GM04503 (cell line): ENCODE results near the gene PTPN5.

Experiments used
- DNase-seq: peaks from one replicate; pipeline ENCODE4 v3.0.0-alpha.2; 2012; ENCODE audit warnings: low read depth

The PTPN5 gene

DNA sequence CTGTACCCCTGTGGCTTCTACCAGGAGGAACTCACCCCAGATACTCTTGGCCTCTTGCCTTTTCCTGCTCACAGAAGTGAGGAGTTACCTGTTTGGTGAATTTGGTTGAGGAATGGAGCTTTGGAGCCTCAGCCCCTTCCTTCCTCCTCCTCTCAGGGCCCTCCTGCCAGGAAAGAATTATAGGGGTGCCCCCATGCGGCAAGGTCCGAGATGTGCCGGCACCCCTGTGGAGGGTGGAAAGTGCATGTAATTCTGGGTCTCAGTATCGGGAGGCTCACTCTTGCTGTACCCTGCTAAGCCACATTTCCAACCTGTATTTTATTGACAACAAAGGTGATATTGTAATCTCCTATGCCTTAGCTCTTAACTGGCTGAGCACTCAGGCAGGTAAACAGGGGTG lies 51.9 kb downstream of the PTPN5 start:
- no peak for DNase-seq

DNA sequence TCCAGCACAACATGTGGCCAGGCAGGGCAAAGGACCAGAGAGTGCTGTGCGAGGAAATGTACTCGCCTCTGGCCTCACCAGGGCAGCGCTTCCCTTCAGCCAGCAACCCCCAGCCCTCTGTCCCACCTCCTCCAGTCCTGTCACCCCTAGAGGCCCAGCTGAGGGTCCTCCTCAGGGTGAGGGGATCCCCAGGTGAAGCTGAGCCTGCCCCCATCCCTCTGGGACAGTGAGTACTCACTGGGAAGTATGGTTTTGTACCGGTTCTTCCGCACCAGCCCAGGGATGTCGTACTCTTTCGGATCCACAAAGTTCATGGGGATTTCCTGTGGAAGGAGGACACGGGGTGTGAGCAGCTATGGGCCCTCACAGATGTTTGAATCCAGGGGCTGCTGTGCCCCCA lies 54.0 kb downstream of the PTPN5 start:
- DNase-seq, result no peak

DNA sequence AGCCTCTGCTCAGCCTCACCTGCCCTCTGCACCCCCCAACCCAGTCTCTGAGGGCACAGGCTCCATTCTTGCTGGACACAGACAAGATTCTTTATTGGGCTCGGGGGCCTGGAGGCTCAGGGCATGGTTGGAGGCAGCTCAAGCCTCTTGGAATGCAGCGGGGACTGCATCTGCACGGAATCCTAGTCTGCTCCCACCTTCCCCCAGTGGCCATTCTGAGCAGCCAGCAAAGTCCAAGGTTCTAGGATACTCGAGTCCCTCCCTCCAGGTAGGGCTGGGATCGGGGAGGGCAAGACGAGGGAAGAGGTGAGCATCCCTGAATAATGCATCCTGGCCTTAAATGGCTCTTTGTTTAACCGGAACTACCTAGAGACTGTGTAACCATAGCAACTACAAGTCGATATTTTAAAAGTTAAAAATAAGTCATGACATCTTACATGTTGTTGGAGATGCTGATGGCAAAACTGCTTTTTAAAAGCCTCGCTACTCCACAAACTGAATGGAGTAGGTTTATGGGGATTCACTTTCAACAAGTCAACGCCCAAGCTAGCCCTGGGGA lies 54.9 kb downstream of the PTPN5 start:
- DNase-seq, result no peak

- DNase-seq, result no peak
Observed at GRCh38 chr11:18733202-18733601, 58.4 kb downstream of the PTPN5 start.

DNA sequence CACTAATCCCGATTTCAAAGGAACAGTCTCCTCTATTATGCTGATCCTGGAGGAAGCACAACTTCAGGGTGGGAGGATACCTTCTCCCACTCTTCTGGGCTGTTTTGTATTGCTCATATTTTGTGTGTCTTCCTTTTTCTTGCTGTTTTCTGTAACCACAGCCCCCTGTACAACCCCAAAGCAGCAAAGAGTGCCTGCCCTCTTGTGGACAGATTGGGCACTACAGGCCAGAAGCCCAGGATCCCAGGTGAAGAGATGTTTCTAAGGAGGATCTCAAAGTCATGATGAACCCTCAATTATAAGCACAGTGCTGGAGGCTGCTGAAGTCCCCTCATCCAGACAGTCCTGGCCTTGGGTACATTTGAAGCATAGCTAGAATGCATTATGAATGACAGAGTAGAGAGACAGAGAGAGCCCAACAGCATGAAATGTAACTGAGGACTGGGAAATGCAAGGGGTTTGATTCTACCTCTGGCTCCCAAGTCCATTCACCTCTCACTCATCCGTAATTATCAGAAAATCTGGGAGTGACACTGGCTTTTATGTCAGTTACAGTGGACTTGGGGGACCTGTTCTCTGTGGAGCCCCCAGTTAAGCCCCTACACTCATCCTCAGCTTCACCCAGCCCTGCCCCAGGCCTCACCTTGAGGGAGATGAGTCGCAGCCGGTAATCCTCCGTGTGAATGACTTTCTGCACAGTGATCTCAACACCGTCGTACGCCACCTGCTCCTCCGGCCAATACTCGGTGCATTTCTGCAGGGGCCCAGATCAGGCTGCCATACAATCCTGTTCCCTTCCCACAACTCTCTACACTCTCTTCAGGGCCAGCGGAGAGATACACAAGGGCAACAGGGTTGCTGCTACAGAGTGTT lies 59.4 kb downstream of the PTPN5 start:
- no peak for DNase-seq

DNA sequence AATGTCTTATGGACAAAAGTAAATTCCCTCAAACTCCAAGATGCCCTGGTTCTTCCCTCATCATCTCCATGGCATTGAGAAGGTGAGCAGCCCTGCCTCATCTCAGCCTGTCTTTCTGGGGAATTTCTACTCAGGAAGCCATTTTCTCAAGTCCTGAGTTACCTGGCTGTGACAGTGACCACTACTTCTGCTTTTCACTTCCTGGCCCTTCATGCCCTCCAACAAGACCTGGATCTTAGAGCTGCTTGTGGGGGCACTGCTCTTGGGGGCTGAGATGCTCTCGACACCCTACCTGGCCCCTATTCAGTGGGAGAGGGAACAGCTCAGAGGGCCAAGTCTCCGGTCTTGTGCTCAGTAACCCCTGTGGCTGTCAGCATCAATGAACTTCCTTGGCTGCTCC lies 60.2 kb downstream of the PTPN5 start:
- no peak for DNase-seq

- DNase-seq, result no peak
Observed at GRCh38 chr11:18730020-18730419, 61.6 kb downstream of the PTPN5 start.

DNA sequence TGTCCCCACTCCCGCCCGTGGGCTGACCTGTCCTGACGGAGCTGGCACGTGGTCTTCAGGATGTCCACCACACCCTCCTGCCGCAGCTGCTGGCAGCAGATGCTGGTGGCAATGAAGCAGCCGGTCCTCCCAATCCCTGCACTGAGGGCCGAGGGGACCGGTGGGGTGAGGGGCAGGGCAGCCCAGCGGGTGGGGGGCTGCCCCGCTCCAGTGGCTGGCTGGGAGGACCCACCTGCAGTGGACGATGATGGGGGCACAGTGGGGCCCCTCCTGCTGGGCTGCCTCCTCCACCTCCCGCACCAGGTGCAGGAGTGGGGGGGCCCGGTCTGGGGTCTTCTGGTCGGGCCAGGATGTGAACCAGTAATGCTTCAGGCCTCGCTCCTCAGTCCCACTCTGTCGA lies 62.2 kb downstream of the PTPN5 start:
- DNase-seq, result no peak

DNA sequence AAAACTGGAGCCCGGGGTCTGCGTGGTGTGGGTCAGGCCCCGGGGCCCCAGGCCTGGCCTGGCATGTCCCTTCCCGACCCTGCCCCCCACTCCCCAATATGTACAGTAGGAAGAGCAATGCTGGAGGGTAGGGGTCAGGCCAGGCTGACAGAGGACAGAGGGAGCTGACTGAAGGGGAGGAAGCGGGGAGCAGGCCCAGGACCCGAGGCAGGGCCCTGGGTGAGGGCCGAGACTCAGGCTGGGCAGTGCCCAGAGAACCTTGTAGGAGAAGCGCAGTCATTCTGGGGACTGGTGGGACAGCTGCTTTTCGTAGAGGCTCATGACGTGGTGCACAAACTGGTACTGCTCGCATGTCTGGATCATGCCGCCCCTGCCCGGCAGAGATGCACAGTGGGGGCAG lies 62.9 kb downstream of the PTPN5 start:
- DNase-seq, result no peak

DNA sequence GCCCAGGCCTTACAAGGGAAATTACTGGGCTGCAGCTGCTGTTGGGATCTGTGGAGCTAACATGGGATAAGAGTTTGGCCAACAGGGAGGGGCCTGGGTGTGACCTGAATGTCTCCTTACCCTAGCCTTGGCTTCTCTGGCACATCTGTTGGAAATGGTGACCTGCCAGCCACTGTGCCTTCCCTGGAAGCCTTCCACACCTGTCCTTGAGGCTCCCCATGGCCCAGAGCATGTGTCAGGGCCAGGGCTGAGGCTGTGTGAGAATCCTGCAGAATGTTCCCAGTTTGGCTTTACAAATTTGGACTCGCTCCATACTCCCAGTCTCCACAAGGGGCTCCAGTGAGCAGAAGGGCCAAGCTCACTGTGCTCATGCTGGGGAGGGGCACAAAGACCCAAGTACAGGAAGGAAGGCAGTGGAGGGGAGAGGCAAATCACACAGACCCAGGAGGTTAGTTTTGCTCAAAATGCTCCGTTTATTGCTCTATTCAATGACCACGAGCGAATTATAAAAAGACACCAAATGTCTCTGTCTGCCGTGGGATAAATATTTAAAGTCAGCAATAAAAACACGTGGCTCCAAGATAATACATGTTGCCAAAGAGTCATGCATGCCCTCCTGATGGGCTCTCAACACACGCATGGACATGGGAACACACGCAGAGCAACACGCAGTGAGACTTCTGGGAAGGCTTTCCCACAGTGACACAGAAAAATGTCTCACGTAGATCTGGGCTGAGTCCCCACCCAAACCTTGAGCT lies 63.9 kb downstream of the PTPN5 start:
- DNase-seq, result no peak

- DNase-seq, result no peak
Observed at GRCh38 chr11:18726040-18726439, 65.6 kb downstream of the PTPN5 start, which contains the start of gene IGSF22. TSS of gene IGSF22 (minus strand) at chr11:18726188. CDS start at chr11:18724236, 1,952 bp downstream.

- DNase-seq, result no peak
Observed at GRCh38 chr11:18723991-18724390, 67.6 kb downstream of the PTPN5 start.

GRCh38 chr11:18722293-18722637 lies 69.3 kb downstream of the PTPN5 start:
- no peak for DNase-seq

- DNase-seq, result no peak
Observed at GRCh38 chr11:18721561-18722292, 69.9 kb downstream of the PTPN5 start.

- DNase-seq, result no peak
Observed at GRCh38 chr11:18720808-18721560, 70.6 kb downstream of the PTPN5 start.

- no peak for DNase-seq
Observed at GRCh38 chr11:18720091-18720807, 71.3 kb downstream of the PTPN5 start.

DNA sequence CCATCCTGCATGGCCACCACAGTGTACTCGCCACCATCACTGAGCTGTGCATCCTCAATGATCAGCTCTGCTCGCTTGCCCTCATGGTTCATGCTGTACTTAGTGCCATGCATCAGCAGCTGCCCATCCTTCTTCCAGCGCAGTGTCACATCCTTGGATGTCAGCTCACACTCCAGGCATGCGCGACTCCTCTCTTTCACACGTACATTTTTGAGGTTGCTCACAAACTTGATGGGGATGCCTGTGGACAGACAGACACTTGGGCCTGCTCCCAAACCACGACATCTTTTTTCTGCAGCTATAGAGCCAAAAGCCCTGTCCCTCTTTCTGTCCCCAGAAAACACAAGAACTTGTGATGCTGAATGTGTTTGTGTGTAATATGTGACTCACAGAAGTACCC lies 76.1 kb downstream of the PTPN5 start:
- no peak for DNase-seq

DNA sequence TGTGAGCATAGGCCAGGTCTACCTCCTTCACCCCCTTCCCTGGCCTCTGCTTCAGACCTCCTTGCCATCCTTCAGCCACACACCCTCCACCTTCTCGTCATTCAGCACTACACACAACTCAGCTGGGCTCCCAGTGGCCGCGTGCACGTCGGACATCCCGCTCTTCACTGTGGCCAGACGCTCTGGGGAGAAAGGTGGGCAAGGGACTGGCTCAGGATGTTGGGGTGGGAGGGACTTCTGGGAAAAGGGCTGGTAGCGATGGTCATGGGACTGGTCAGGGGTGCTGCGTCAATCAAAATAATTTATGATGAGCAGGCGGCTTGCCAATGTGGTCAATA lies 77.2 kb downstream of the PTPN5 start:
- no peak for DNase-seq

GRCh38 chr11:18713646-18714442 lies 77.8 kb downstream of the PTPN5 start:
- DNase-seq, result no peak

DNA sequence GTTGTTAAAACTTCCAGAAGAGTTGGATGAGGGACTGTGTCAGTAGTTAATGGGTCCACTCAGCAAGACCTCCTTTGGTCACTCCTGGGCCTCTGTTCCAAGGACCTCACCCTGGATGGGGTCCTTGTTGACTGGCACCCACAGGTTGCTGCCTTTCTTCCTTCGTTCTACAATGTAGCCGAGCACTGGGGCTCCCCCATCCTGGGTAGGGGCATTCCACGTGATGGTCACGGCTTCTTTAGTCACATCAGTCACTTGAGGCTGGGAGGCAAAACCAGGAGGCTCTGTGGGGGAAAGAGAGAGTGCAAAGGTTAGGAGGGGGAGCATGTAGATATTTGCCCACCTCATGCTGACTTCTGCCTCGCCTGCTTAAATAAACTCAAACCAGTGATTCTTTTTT lies 81.1 kb downstream of the PTPN5 start:
- no peak for DNase-seq
